Spleen (tissue), 7 donors: ENCODE results near the gene FAM89A.

ENCODE experiments used
- CTCF ChIP-seq, 11 experiments: fragments of 200-600 bp in 7 of 11; fragments of 450-650 bp in 4 of 11; sonication (generic) in 4 of 11; IDR thresholded peaks in 8 of 11; conservative IDR thresholded peaks in 3 of 11; 1 replicate in 7 of 11; 2 replicates in 4 of 11; pipeline versions ENCODE4 v1.4.0 to v1.8.0; 2016 to 2021; ENCODE audit warnings: antibody characterized with exemption in 11 of 11, inconsistent platforms in 4 of 11, mild to moderate bottlenecking in 1 of 11
- POLR2AphosphoS5 ChIP-seq, 3 donors: sonication (generic); formaldehyde crosslinking; IDR thresholded peaks; one replicate each; pipeline ENCODE4 v1.5.1; 2017; ENCODE audit warnings: antibody characterized with exemption in 3 of 3
- donor health status: DM: no; HTN: no; CAD: no; lungs with moderate emphysema.
- donor health status: DM: no; HTN: no; CAD: no.
- donor health status: DM: no; HTN: no; CAD: no.

- TF ChIP-seq CTCF (IDR thresholded peaks at IDR 0.05 in 8 of 11, conservative IDR thresholded peaks at IDR 0.05 in 3 of 11), result no peak
- TF ChIP-seq POLR2AphosphoS5 (IDR thresholded peaks at IDR 0.05), result no peak
Measured at GRCh38 chr1:231045286-231045685, 5.2 kb upstream of the FAM89A start.
